Cortex of kidney (tissue), 1 donor: Measurements from ENCODE around the gene DDX20.

Experiments
- DNase-seq: peaks from one replicate; lab custom pipeline; 2025; lab: John Stamatoyannopoulos, UW

Gene DDX20

DNA sequence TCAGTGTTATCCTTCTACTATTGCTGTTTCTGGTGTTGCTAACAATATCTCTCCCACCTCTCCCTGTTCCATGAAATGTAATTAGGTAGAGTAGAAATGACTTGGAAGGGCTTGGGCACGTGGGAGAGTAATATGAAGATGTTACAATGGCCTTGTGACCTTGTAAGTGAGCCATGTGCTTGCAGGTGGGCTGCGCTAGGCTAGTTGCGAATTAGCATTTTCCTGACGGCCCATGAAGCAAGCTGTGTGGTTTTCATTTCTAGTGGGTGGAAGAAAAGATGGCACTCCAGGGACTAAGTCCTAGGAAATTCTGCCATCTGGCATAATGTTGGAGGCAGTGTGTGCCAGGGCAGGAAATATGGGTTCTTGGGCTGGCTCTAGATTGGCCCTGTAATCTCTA is 7.8 kb upstream of the DDX20 start:
- DNase-seq, result no peak

DNA sequence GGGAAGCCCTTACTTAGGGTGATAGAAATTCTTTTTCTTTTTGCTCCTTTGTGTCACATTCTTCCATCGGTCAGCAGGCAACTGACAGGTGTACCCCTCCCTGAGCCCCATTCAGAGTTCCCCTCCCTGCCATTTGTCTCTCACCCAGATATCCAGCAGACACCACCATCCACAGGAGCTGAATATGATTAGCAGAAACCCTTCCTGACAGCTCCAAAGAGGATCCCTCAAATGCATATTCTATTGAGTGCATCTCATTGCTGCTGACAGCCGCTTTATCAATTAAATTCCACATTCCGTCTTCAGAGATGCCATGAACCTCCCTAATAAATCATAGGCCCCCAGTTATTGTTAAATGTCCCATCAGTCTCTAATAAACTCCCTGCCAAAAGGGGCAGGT is 6.1 kb upstream of the DDX20 start:
- DNase-seq, result no peak

DNA sequence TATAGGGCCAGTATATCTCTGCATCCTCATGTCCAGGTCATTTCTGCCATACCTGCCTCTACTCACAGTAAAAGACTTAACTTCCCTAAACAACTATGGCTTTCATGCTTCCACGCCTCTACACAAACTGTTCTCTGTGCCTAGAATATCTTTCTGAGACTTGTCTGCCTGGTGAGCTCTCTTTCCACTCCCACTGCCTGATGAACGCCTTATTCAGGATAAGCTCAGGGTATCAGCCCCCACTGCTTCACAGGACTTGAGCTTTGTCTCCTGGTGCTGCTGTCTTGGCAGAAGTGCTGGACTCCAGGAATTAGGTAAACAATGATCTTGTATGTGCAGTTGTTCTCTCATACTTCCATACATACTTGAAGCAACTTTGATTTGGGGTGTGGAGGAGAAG is 4.8 kb upstream of the DDX20 start:
- no peak for DNase-seq

DNA sequence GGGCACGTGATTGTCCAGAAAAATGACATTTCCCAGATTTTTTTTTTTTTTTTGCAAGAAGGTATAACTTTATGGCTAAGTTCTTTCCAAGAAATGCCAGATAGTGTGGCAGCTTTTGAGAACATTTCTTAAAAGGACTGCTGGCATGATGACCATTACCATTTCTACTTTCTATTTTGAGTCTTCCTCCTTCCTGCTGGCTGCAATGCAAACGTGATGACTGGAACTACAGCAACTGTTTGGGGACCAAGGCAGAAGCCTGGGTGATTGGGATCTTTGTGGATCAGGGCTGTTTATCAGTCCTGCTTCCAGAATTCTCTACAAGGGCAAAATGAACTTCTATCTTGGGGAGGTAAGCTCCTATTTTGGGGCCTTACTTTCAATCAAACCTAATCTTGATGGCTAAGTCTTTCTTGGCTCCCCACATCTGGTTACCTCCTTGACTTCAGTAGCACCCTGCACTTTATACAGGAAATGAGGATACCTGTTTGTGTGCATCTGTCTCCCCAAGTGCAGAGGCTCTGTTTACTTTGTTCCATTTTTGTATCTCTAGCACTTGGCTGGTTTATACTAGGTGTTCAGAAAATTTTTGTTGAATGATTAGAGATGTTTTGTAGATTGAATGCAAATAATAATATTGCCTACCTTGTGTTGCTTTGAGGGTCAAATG is 3.7 kb upstream of the DDX20 start:
- no peak for DNase-seq

DNA sequence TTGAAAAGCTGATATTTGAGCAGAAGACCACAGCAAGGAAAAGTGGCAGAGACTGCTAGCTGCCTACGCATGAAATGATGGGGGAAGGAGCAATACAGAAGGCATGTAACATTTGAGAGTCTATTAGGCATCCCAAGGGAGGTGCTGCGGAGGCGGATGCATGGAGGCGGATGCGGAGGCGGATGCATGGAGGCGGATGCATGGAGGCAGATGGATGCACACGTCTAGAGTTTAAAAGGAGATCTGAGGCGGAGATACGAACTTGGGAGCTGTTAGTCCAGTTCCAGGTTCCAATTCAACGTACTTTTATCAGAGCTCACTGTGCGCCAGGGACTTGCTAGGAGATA is 744 bp upstream of the DDX20 start:
- no peak for DNase-seq

DNA sequence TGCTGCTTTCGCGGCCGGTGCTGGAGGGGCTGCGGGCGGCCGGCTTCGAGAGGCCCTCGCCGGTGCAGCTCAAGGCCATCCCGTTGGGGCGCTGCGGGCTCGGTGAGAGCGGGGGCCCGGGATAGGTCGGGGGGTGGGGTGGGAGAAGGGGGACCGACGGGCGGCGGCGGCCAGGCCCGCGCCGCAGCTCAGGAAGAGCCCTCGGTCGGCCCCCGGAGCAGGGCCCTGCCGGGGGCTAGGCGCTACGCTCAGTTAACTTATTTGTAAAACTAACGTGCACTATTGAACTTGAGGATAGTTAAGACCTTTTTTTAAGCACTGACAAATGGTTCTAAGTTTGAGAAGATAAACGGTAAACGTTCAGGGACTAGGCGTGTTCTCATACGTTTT is 418 bp downstream of the DDX20 start:
- DNase-seq, result no peak

DNA sequence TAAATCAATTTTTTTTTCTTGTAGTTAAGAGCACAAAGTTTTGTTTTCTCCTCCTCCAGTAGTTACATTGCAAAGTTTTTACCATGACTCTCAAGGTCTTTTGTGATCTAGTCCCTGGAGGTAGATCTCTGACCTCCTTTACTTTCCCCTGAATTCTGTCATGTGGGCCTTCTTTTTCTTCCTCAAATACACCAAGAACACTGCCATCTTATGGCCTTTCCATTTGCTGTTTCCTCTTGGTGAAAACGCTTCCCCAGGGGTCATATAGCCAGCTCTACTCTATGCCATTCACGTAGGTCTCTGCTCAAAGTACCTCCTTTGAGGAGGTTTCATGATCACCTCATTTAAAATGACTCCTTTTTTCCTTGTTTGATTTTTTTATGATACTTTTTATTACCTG is 2.7 kb downstream of the DDX20 start:
- DNase-seq, result no peak

DNA sequence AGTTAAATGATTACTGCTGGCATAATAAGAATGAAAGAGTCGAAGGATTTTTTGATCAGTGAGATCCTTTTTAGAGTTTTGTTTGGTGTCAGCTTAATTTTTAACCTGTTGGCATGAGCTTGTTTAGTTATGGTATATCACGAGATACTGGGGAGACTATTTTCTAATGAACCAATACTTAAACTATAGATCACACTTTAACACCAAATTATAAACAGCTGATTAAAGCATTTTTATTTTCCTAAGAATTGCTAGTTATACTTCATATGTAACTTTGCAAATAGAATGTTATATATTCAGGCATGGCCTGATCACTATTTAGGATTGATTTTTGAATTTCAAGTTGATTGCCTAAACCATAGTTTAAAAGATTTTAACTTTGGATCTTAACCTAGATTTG is 6.0 kb downstream of the DDX20 start:
- DNase-seq, result no peak

DNA sequence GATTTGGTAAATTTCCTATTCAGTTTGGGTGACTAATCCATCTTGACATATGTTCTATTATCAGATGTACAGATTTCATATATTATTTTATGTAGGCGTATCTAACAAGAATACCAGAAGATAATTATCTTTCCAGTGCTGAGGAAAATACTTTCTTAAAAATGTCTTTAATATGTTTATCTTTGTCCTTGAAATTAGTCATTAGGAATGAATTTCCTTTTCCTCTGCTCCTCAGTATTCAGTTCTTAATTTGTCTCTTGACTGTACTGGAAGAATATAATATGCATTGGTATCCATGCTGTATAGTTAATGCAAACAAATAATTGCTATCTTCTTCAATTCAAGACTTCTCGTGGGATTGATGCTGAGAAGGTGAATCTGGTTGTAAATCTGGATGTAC is 6.6 kb downstream of the DDX20 start:
- no peak for DNase-seq

DNA sequence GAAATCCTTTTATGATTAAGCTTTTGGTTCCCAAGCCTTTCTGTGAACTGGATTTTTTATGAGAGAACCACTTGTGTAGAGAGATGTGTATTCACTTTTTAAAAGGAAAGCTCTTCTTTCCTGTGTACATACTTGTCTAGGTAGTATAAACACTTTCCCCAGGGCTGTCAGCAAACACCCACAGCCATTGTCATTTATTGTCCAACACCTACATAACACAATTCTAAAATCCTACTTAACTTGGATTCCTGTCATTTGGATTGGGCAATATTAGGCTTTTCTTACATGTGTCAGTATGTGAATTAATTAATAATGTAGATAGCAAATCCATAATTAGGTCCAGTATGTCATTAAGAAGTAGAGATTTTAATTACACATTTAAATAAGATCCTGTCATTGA is 12.3 kb downstream of the DDX20 start:
- DNase-seq, result no peak

DNA sequence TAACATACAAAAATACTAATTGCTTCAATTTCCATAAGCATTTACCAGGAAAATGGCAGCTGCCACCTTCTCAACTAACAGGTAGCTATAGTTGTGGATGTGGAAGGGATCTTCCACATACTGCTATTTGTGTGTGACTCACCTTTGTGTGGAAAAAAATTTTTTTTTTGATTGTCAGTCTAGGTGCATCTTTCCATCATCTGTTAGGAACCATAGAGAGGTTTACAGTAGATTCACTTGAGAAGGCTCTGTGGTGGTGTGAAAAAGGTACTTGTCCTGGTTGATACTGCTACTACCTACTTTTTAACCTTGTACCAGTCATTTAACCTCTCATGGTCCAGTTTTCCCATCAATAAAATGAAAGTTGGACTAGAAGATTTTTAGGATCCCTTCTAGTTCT is 12.9 kb downstream of the DDX20 start:
- DNase-seq, result no peak

DNA sequence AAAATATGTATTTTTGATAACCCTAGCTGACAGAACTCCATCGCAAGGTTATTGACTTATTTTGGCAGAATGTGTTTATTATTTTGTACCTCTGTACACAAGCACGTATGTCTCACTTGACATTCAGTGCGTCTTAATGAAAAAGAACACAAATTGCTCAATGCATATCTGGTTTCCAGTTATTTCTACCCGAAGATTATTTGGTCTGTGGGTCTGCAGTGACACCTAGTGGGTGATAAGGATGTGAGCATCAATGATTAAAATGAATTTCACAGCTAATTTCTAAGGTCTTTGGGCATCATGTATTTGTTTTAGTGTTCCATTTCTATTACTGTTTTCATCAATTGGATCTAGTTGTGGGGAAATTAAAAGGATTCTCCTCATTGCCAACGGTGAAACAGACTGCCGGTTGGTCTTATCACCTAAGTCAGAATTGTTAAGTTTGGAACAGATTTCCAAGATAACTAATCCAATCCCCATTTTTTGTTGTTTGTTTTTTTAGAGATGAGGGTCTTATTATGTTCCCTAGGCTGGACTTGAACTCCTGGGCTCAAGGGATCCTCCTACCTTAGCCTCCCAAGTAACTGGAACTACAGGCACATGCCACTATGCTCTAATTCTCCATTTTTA is 13.9 kb downstream of the DDX20 start:
- no peak for DNase-seq

DNA sequence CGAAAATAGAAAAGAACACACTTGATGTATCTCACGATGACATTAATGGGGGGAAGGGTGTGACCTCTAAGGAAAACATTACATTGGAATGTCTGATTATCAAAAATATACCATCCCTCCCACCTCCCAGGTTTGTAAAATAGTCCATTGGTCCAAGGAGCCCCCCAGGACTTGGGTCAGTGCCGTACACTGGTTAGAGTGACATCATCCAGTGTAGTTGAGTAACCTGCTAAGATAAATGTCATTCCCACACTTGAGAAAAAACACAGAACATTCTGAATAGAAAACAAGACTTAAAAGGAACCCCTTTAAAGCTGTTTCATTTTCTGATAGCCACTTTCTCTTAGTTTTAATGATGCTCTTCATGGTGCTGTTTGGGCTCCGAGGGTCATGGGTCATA is 15.2 kb downstream of the DDX20 start:
- DNase-seq, result no peak

DNA sequence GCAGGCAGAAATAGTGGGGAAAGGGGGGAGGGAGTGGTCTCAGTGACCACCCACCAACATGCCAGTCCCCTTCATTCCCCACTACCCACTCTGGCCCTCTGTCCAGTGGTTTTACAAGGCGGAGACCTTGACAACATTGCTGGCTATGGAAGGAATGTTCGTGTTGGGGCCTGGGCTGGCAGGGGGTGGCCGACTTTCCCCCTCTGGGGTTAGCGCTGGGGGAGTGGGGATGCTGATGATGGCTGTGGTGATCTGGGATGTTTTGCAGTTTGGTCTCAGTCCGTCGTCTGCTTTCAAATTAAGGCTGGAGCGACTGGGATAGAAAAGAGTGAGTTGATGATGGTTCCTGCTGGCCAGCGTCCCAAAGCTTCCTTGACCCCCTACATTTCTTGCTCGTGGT is 20.3 kb downstream of the DDX20 start:
- DNase-seq, result no peak

DNA sequence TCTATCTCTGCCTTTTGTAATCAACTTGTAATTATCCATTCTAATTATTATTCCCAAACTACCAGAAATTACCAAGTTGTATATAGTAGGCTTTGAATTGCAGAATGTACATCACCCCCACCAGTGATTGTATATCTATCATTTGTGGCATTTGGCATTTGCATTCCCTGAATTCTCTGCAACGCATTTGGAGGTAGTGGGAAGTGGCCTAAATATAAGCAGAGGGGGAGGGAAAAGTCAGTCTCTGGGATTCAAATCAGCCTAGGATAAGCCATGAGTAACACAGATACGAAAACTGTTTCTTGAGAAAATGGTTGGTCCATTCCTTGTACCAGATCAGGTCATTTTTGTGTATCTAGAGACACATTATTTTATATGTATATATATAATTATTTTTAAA is 20.7 kb downstream of the DDX20 start:
- DNase-seq, result no peak

DNA sequence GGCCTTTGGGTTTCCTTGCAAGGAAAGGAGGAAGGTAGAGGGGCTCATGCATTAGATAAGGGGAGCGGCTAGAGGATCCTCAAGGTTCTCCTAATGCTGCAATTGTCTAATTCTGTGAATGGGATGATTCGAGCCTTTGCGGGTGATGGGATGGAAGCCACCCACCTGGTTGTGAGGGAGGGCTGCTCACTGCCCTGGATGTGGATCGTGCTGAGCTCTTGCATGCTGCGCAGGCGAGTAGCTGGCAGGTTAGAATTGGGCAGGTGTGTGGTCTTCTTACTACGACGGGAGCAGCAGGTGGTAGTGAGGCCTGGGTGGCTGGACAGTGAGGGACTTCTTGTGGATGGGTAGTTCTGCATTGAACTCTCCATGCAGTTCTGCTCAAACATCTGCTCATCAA is 21.2 kb downstream of the DDX20 start:
- DNase-seq, result no peak

DNA sequence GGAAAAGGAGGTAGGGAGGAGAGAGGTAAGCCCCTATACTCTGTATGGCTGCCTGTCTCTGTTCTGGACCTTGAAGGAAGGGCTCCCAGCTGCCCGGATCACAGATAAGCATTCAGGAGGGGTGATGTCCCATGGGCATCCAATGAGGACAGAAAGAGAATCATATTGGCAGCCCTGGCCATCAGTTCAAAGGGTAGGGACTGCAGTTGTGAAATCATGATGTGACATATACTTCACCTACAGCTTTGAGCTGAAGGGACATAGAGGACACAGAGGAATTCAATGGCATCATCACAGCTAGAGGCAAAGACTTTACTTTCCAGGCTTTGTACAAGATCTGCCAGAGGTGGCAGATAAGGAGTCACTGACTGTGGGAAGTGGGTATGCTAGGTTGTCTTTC is 21.6 kb downstream of the DDX20 start:
- no peak for DNase-seq

DNA sequence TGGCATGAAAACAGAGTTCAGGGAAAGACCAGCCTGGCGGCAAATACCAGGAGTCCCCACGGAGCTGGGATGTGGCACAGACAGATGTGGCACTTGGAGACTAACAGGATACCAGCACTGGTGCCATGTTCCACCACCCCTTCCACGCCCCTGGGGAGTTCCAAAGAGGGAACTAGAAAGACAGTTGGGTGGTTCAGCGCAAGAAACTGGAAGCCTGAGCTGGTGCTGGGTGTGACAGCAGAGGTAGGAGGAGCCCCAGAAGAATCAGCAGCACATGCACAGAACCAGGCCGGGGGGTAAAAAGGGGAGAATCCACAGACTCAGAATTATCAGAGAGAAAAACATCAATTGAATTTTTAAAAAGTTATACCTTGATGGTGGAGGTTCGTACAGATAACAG is 22.4 kb downstream of the DDX20 start:
- DNase-seq, result no peak

DNA sequence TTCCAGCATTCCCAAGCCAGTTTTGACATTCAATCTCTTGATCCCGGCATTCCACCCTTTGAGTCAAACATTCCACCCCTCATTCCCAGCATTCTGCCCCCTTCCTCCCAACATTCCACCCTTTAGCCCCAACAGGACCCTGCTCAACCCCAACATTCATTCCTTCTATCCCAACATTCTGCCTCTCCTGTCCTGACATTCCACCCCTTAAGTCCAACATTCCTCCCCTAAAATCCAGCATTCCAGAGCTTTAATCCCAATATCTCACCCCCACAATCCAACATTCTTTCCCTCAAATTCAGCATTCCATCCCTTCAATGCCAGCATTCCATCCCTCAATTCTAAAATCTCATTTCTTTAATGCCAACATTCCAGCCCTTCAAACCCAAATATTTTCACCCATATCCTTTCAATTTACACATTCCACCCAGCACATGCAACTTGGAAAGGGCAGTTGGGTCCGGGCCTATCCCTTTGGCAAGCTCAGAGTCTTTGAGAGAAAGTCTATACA is 22.9 kb downstream of the DDX20 start:
- no peak for DNase-seq

DNA sequence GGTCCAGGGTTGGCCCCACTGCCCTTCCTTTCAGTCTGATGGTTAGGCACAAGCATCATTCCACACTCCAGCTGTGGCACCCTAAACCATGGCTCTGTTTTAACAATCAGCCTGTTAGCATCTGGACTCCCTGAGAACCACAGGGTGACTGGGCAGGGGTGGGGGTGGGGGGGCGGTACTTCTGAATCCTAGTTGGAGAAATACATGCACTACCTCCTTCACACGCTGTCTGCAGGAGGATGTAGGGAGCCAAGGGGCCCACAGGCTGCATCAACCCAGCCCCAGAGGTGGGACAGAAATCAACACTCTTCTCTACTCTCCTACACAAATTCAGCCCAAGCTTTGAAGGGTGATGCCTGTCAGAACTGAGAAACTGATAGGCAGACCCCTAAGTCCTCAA is 23.8 kb downstream of the DDX20 start:
- DNase-seq, result no peak

DNA sequence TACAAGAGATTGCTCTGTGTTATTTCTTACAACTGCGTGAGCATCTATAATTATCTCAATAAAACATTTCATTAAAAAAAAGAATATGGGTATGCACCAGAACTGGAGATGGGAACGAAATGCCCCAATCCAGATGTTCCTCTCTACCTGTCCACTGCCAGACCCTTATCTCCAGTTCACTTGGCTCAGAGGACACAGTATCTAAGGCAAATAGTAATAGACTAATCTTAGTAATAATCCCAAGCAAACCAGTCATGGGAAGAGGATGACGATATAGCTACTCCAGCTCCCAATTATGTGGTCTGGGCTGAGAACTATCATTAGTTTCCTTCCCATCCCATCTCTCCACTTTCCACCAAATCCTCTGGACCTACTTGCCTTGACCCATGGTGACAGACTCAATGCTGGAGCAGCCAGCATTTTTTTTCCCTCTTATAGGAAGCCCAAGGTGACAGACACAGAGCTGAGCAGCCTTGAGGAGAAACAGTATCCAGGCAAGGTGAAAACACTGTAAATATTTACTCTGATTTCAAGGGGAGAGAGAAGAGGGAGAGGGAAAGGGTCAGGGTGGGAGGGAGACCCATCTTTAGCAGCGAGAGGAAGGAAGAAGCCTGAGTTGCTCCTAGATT is 28.7 kb downstream of the DDX20 start:
- DNase-seq, result no peak

DNA sequence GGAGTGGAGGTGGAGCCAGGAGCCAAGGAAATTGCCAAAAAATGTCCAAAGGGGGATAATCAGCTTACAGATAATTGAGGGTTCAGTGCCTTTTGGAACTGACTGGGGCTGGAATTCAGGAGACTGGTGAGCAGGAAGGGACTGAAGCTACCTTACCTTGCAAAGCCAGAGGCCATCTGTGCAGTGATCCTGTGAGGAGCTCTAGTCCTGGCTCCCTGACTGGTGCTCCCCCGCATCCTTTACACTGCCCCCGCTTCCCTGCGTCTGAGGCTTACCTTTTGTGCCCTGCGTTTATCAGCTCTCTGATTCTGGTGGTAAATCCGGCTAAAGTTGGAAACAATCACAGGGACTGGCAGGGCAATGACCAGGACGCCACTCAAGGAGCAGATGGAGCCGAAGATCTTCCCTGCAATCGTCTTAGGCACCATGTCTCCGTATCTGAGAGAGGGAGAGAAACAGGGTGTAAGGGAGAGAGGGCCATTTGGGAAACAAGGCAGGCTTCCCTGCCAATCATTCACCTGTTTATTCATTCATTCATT is 31.0 kb downstream of the DDX20 start:
- no peak for DNase-seq

DNA sequence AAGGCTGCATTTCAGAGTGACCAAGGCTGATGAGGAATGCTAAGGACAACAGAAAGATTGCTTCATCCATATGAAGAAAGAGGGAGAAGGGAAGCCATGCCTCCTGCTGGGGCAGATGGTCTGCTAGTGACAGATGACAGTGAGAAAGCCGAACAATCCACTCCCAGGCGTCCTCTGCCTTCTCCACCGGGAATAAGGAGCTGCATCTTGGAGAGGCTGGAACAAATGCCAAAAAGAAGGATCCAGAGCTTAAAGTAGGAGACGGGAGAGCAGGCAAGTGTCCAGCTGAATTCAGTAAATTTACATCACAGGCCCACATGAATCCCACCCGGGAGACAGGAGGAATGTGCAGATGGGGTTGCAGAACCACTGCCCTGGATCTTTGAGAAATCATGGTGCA is 33.4 kb downstream of the DDX20 start:
- no peak for DNase-seq
